Activated CD4-positive, alpha-beta T cell treated with anti-CD3 and anti-CD28 coated beads for 36 hours (primary cell): ENCODE data around the gene NAA60. TPM values are rescaled to one million over a fixed set of nuclear protein-coding genes. Genes with fewer than 3 reads are reported as not detected.
A peak's percentile ranks its signal among the peaks of the same experiment; 100 is the strongest.

Source experiments
- ATAC-seq: fragments of 200-7000 bp; cut with Tn5 transposase; one replicate; pipeline ENCODE4 v1.10.0; 2021; ENCODE audit warnings: mild to moderate bottlenecking, moderate library complexity
- CTCF ChIA-PET: fragments of 350-600 bp; sonication (Branson Sonifier 250); formaldehyde crosslinking; loops from one replicate; lab custom pipeline; 2021; ENCODE audit warnings: antibody characterized with exemption; lab: Charles Lee
- POLR2A ChIA-PET: fragments of 350-600 bp; sonication (Branson Sonifier 250); formaldehyde crosslinking; loops from one replicate; lab custom pipeline; 2021; ENCODE audit warnings: antibody characterized with exemption, inconsistent platforms; lab: Charles Lee
- DNase-seq: peaks from one replicate; pipeline ENCODE4 v3.0.0-alpha.2; 2020
- H3K27ac Mint-ChIP-seq: one replicate; pipeline ENCODE4 v1.8.0; 2021; ENCODE audit warnings: mixed read lengths
- H3K27me3 Mint-ChIP-seq: one replicate; pipeline ENCODE4 v1.8.0; 2021; ENCODE audit warnings: mixed read lengths
- H3K36me3 Mint-ChIP-seq: one replicate; pipeline ENCODE4 v1.8.0; 2021; ENCODE audit warnings: low read depth, mixed read lengths
- H3K4me1 Mint-ChIP-seq: one replicate; pipeline ENCODE4 v1.8.0; 2021; ENCODE audit warnings: mixed read lengths
- H3K4me3 Mint-ChIP-seq: one replicate; pipeline ENCODE4 v1.8.0; 2021; ENCODE audit warnings: mild to moderate bottlenecking, moderate library complexity, mixed read lengths
- H3K9me3 Mint-ChIP-seq: one replicate; pipeline ENCODE4 v1.8.0; 2021; ENCODE audit warnings: low read depth, mixed read lengths
- intact Hi-C, 2 experiments: fragments of 100-400 bp; cut with DNase I in 1 of 2; cut with micrococcal nuclease in 1 of 2; formaldehyde crosslinking; loops; one replicate each; pipeline versions ENCODE4 v1.14.2 to v1.15.1; 2022 to 2024; cut with DNase I, micrococcal nuclease
- total RNA-seq, 2 experiments: library from RNA; stranded (reverse); gene quantifications; one replicate each; pipeline ENCODE4 v1.2.3, GENCODE V29; 2021

NAA60 gene
- total RNA-seq, 2 experiments from 2014 or later = 25.9 to 38.9 TPM

DNA sequence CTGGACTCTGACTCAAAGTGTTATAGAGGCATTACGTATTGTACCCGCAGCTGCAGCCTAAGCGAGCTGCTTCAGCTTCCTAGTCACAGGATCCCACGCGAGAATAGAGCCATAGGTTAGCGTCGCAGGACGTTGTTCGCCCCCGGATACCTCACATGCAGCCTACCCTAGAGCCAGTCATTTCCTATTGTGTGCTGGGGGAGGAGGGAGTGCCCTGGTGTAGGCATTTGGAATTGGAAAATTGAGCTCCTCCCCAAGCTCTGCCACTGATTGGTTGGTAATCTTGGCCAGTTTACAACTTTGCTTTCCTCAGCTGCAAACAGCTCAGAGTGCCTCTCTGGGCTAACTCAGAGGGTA is 530 bp downstream of the NAA60 start:
- Mint-ChIP-seq H3K36me3 (peaks cover 30% of the 10 kb centered on the region), H3K9me3 (peaks cover 7% of the 10 kb centered on the region), H3K4me1 (peaks cover 13% of the 10 kb centered on the region), H3K27me3 (no peaks in the 10 kb centered on the region), H3K4me3 (peak overlapping the region; percentile 97), H3K27ac (peak overlapping the region; percentile 93)
- ChIA-PET CTCF (interaction anchor here (0.7 to 2.2 kb wide), 5 partner anchors 13 to 314 kb away, joined by 3 to 7 read pairs (median 6); partner anchors contain the start of genes ZNF174 and ZSCAN32), POLR2A (interaction anchor here (0.6 to 2.1 kb wide), 4 partner anchors 13 to 637 kb away, joined by 3 to 12 read pairs (median 6); partner anchors contain the start of genes ZNF174 and ZSCAN32)
- intact Hi-C loops = loop anchor here in 1 of 2 experiments (5.0 kb wide), 2 partner anchors 58 to 77 kb away; partner anchors contain the start of gene CLUAP1
- DNase-seq (peak; percentile 65), ATAC-seq (peak; percentile 70)

GRCh38 chr16:3454093-3454492 is 10.6 kb downstream of the NAA60 start:
- ATAC-seq = no peak
- no peak for DNase-seq
- ChIA-PET POLR2A (no interaction called here), CTCF (interaction anchor here (0.7 kb wide), 1 partner anchor 423 kb away, joined by 3 read pairs; no protein-coding TSS in a partner anchor)
- no peaks in the 10 kb centered on the region for H3K9me3 Mint-ChIP-seq
- no peak overlapping the region for H3K4me3 Mint-ChIP-seq
- intact Hi-C loops = no loop called here
- peaks cover 9% of the 10 kb centered on the region for H3K4me1 Mint-ChIP-seq
- H3K36me3 Mint-ChIP-seq = peaks cover 3% of the 10 kb centered on the region
- no peak overlapping the region for H3K27ac Mint-ChIP-seq
- no peaks in the 10 kb centered on the region for H3K27me3 Mint-ChIP-seq

GRCh38 chr16:3454631-3455147 is 11.2 kb downstream of the NAA60 start:
- DNase-seq (no peak), ATAC-seq (no peak)
- Mint-ChIP-seq H3K9me3 (no peaks in the 10 kb centered on the region), H3K27ac (no peak overlapping the region), H3K4me3 (no peak overlapping the region), H3K27me3 (no peaks in the 10 kb centered on the region), H3K4me1 (peaks cover 15% of the 10 kb centered on the region), H3K36me3 (peaks cover 2% of the 10 kb centered on the region)
- ChIA-PET CTCF (no interaction called here), POLR2A (no interaction called here)
- intact Hi-C loops = loop anchor here (5.0 kb wide), 3 partner anchors 52 to 123 kb away; partner anchors contain the start of genes NLRC3 (in 1 of the 2), ZNF174 (in 1 of the 2) and ZSCAN32 (in 1 of the 2)

DNA sequence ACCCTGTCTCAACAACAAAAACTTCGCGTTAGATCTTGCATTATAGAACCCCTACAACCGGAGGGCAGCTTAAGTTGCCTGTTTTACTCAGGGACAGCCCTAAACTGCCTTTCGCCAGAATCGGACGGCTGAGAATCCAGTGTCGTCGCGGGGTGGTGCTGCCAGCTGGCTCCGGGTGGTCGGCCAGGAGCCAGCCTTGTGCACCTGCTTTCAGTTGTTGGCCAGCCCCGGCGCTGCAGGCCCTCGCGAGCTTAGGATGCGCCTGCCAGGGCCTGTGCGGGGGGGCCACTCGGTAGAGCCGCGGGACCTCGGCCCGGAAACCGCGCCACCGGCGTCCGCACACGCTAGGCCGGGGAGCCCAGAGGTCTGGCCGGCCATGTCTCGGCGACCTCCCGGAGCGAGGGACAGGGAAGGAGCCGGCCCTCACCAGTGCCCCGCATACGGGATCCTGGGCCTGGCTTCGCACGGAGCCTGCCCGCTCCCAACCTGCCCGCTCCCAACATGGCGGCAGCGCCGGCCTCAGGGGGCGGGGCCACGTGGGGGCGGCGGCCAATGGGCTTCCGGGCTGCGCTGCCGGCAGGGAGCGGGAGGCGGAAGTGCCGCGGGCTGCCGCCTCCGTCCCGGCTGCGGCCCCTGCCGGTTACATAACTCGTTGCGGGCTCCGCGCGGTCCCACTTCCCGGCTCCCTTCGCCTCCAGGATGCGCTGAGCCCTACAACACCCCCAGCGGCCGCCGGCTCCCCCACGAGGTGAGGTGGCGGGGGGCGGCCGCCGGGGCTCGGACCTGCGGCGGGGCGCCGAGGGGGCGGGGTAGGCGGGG is 14.2 kb downstream of the NAA60 start:
- CTCF ChIA-PET = interaction anchor here (1.0 to 1.1 kb wide), 2 partner anchors 13 to 61 kb away, joined by 3 to 6 read pairs; no protein-coding TSS in a partner anchor
- Mint-ChIP-seq H3K36me3 (no peaks in the 10 kb centered on the region), H3K4me3 (peak overlapping the region; percentile 74), H3K27me3 (no peaks in the 10 kb centered on the region), H3K9me3 (no peaks in the 10 kb centered on the region), H3K4me1 (peaks cover 41% of the 10 kb centered on the region), H3K27ac (peak overlapping the region; percentile 83)
- ATAC-seq (peak; percentile 86), DNase-seq (peak; percentile 93)
- POLR2A ChIA-PET = interaction anchor here (0.8 to 1.5 kb wide), 2 partner anchors 14 to 22 kb away, joined by 3 to 4 read pairs; partner anchors contain the start of genes NAA60 and ZNF597
- intact Hi-C loops = loop anchor here (1.0 to 5.0 kb wide), 11 partner anchors 14 to 423 kb away; partner anchors contain the start of genes CLUAP1 (in 2 of the 2), ZNF174 (in 2 of the 2), ZSCAN32 (in 2 of the 2) and CREBBP (in 1 of the 2)

- peak overlapping the region; percentile 86 for H3K27ac Mint-ChIP-seq
- intact Hi-C loops = loop anchor here (1.0 to 5.0 kb wide), 5 partner anchors 42 to 119 kb away; partner anchors contain the start of genes CLUAP1 (in 2 of the 2), ZNF174 (in 2 of the 2), ZSCAN32 (in 2 of the 2) and NLRC3 (in 1 of the 2)
- CTCF ChIA-PET = interaction anchor here (0.8 to 1.0 kb wide), 2 partner anchors 61 to 90 kb away, joined by 3 read pairs; no protein-coding TSS in a partner anchor
- no peaks in the 10 kb centered on the region for H3K27me3 Mint-ChIP-seq
- H3K4me3 Mint-ChIP-seq = peak overlapping the region; percentile 82
- peak; percentile 0 for ATAC-seq
- POLR2A ChIA-PET = interaction anchor here (0.7 kb wide), 1 partner anchor 120 kb away, joined by 3 read pairs; no protein-coding TSS in a partner anchor
- no peaks in the 10 kb centered on the region for H3K36me3 Mint-ChIP-seq
- peak; percentile 23 for DNase-seq
- H3K9me3 Mint-ChIP-seq = no peaks in the 10 kb centered on the region
- H3K4me1 Mint-ChIP-seq = peaks cover 41% of the 10 kb centered on the region
Observed at GRCh38 chr16:3458278-3458851, 14.9 kb downstream of the NAA60 start.

DNA sequence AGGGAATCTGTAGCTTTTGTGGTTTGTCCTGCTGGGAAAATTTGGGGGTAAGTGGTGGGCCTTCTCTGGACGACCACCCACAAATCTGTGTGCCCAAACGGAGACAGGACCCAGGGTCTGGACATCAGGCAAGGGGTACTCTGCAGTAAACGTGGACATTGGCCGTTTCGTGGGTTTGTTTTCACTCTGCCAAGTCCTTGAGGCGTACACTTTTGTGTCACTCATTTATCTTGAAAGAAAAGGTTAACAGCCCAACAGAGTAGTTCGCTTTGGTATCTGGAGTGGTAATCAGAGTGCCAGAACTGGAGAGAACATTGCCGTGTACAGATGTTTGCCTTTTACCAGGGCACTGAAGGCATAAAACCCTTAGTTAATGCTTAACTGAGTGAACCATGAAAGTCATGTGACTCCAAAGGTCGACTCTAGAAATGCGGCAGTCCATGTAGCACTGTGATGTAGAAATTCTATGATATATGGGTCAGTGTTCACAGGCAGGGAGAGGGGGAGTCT is 15.4 kb downstream of the NAA60 start:
- peaks cover 45% of the 10 kb centered on the region for H3K4me1 Mint-ChIP-seq
- no peaks in the 10 kb centered on the region for H3K9me3 Mint-ChIP-seq
- peak overlapping the region; percentile 86 for H3K27ac Mint-ChIP-seq
- DNase-seq (no peak), ATAC-seq (peak; percentile 4)
- no peaks in the 10 kb centered on the region for H3K36me3 Mint-ChIP-seq
- intact Hi-C loops = loop anchor here (1.0 to 5.0 kb wide), 6 partner anchors 42 to 195 kb away; partner anchors contain the start of genes CLUAP1 (in 2 of the 2), ZNF174 (in 2 of the 2), ZSCAN32 (in 2 of the 2) and NLRC3 (in 1 of the 2)
- POLR2A ChIA-PET = interaction anchor here (0.7 kb wide), 1 partner anchor 119 kb away, joined by 3 read pairs; no protein-coding TSS in a partner anchor
- H3K27me3 Mint-ChIP-seq = no peaks in the 10 kb centered on the region
- peak overlapping the region; percentile 82 for H3K4me3 Mint-ChIP-seq
- CTCF ChIA-PET = interaction anchor here (0.8 to 1.0 kb wide), 2 partner anchors 62 to 91 kb away, joined by 3 read pairs; no protein-coding TSS in a partner anchor

- Mint-ChIP-seq H3K9me3 (no peaks in the 10 kb centered on the region), H3K27me3 (no peaks in the 10 kb centered on the region), H3K4me1 (peaks cover 51% of the 10 kb centered on the region), H3K36me3 (peaks cover 2% of the 10 kb centered on the region), H3K4me3 (peak overlapping the region; percentile 82), H3K27ac (peak overlapping the region; percentile 86)
- intact Hi-C loops = loop anchor here (1.0 to 5.0 kb wide), 6 partner anchors 41 to 267 kb away; partner anchors contain the start of genes CLUAP1 (in 2 of the 2), NLRC3 (in 1 of the 2), ZNF174 (in 1 of the 2) and ZSCAN32 (in 1 of the 2)
- ATAC-seq (peak; percentile 40), DNase-seq (peak; percentile 52)
- ChIA-PET CTCF (no interaction called here), POLR2A (no interaction called here)
Observed at GRCh38 chr16:3459401-3460090, 16.1 kb downstream of the NAA60 start.

DNA sequence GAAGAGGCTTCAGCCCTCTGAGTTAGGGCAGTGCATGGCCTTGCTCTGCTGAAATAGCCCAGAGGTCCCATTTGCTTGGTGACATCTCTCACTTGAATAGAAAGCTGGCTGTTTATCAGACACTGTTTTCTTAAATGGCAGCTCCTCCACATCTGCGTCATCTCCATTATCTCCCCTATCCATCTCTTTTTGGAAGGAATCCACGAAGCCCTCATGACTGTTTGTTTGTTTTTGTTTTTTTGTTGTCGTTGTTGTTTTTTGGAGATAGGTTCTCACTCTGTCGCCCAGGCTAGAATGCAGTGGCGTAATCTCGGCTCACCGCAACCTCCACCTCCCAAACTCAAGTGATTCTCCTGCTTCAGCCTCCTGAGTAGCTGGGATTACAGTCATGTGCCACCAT is 16.6 kb downstream of the NAA60 start:
- DNase-seq = no peak
- Mint-ChIP-seq H3K27me3 (no peaks in the 10 kb centered on the region), H3K4me1 (peaks cover 52% of the 10 kb centered on the region), H3K36me3 (peaks cover 2% of the 10 kb centered on the region), H3K4me3 (no peak overlapping the region), H3K9me3 (no peaks in the 10 kb centered on the region), H3K27ac (peak overlapping the region; percentile 86)
- no peak for ATAC-seq
- POLR2A ChIA-PET = no interaction called here
- CTCF ChIA-PET = no interaction called here
- intact Hi-C loops = loop anchor here in 1 of 2 experiments (5.0 kb wide), 1 partner anchor 268 kb away; no protein-coding TSS in a partner anchor

DNA sequence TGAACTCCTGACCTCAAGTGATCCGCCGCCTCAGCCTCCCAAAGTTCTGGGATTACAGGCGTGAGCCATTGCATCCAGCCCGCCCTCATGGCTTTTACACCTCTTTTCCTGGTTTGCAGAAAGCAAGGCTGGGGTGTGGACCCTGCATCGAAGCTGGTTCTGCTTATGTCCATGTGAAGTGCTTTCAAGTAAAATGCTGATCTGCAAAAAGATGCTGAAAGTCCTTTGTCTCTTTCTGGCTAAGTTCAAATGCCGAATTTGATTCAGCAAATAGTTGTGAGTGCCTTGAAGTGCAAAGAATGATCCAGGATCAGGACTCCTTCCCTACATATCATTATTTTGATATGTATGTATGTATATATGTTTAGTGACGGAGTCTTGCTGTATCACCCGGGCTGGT is 17.1 kb downstream of the NAA60 start:
- Mint-ChIP-seq H3K4me3 (no peak overlapping the region), H3K4me1 (peaks cover 56% of the 10 kb centered on the region)

GRCh38 chr16:3461151-3461550 is 17.7 kb downstream of the NAA60 start:
- Mint-ChIP-seq H3K4me1 (peaks cover 59% of the 10 kb centered on the region), H3K9me3 (no peaks in the 10 kb centered on the region), H3K4me3 (no peak overlapping the region), H3K36me3 (peaks cover 11% of the 10 kb centered on the region), H3K27me3 (no peaks in the 10 kb centered on the region), H3K27ac (no peak overlapping the region)
- ChIA-PET CTCF (interaction anchor here (0.6 kb wide), 1 partner anchor 252 kb away, joined by 3 read pairs; no protein-coding TSS in a partner anchor), POLR2A (no interaction called here)
- intact Hi-C loops = loop anchor here in 1 of 2 experiments (5.0 kb wide), 1 partner anchor 269 kb away; no protein-coding TSS in a partner anchor
- DNase-seq (peak; percentile 59), ATAC-seq (no peak)

More for the DNA sequence above, 17.1 kb downstream of the NAA60 start:
- intact Hi-C loops = loop anchor here in 1 of 2 experiments (5.0 kb wide), 1 partner anchor 268 kb away; no protein-coding TSS in a partner anchor
- Mint-ChIP-seq H3K27ac (no peak overlapping the region), H3K27me3 (no peaks in the 10 kb centered on the region), H3K36me3 (peaks cover 6% of the 10 kb centered on the region), H3K9me3 (no peaks in the 10 kb centered on the region)
- no peak for ATAC-seq
- ChIA-PET POLR2A (no interaction called here), CTCF (no interaction called here)
- DNase-seq = no peak
